CD4-positive, alpha-beta memory T cell (primary cell): ENCODE data around the gene GRIP2. TPM values are rescaled to one million over a fixed set of nuclear protein-coding genes. Genes with fewer than 3 reads are reported as not detected.

Source experiments
- CTCF ChIA-PET: fragments of 350-600 bp; sonication (Branson Sonifier 250); formaldehyde crosslinking; loops from one replicate; lab custom pipeline; 2021; ENCODE audit warnings: inconsistent platforms; ENCODE audit not compliant: partially characterized antibody; lab: Charles Lee
- POLR2A ChIA-PET: fragments of 350-600 bp; sonication (Branson Sonifier 250); formaldehyde crosslinking; loops from one replicate; lab custom pipeline; 2021; ENCODE audit not compliant: partially characterized antibody; lab: Charles Lee
- DNase-seq, 5 donors: peaks; one replicate each; pipeline versions ENCODE4 v3.0.0 to v3.0.0-alpha.2; 2020 to 2022; ENCODE audit warnings: mixed read lengths in 1 of 5
- H3K27ac ChIP-seq: one replicate; pipeline ENCODE4 v1.7.0; 2013; ENCODE audit warnings: low read depth, low read length
- H3K27me3 ChIP-seq: 2 replicates; pipeline ENCODE4 v1.7.0; 2013; ENCODE audit warnings: mild to moderate bottlenecking, low read length, moderate library complexity; ENCODE audit not compliant: insufficient read depth
- H3K36me3 ChIP-seq: 2 replicates; pipeline ENCODE4 v1.7.0; 2013; ENCODE audit warnings: mild to moderate bottlenecking, low read length, moderate library complexity; ENCODE audit not compliant: insufficient read depth
- H3K4me1 ChIP-seq: 2 replicates; pipeline ENCODE4 v1.7.0; 2013; ENCODE audit warnings: mild to moderate bottlenecking, low read length, moderate library complexity; ENCODE audit not compliant: insufficient read depth
- H3K4me3 ChIP-seq, 2 donors: one replicate each; pipeline ENCODE4 v1.7.0; 2013; ENCODE audit warnings: low read length in 2 of 2, mild to moderate bottlenecking in 1 of 2
- H3K9me3 ChIP-seq, 2 donors: one replicate each; pipeline ENCODE4 v1.7.0; 2013; ENCODE audit warnings: low read length in 2 of 2, control low read depth in 1 of 2; ENCODE audit not compliant: control insufficient read depth in 1 of 2
- H3K27ac Mint-ChIP-seq, 7 donors: one replicate each; pipeline ENCODE4 v1.8.0; 2020 to 2021; ENCODE audit warnings: mixed read lengths in 7 of 7, mild to moderate bottlenecking in 6 of 7, inconsistent platforms in 3 of 7, moderate library complexity in 3 of 7
- H3K27me3 Mint-ChIP-seq, 2 donors: one replicate each; pipeline ENCODE4 v1.8.0; 2020 to 2021; ENCODE audit warnings: mixed read lengths in 2 of 2
- H3K36me3 Mint-ChIP-seq, 2 donors: one replicate each; pipeline ENCODE4 v1.8.0; 2020 to 2021; ENCODE audit warnings: mixed read lengths in 2 of 2, inconsistent platforms in 1 of 2, mild to moderate bottlenecking in 1 of 2
- H3K4me1 Mint-ChIP-seq, 4 donors: one replicate each; pipeline ENCODE4 v1.8.0; 2020 to 2021; ENCODE audit warnings: mixed read lengths in 4 of 4, mild to moderate bottlenecking in 1 of 4
- H3K4me3 Mint-ChIP-seq, 8 donors: one replicate each; pipeline ENCODE4 v1.8.0; 2020 to 2021; ENCODE audit warnings: mixed read lengths in 8 of 8, mild to moderate bottlenecking in 7 of 8, moderate library complexity in 6 of 8, inconsistent platforms in 3 of 8
- H3K9me3 Mint-ChIP-seq, 8 donors: one replicate each; pipeline ENCODE4 v1.8.0; 2020 to 2021; ENCODE audit warnings: mixed read lengths in 8 of 8, mild to moderate bottlenecking in 5 of 8, inconsistent platforms in 3 of 8, moderate library complexity in 1 of 8
- intact Hi-C: fragments of 100-400 bp; cut with micrococcal nuclease; formaldehyde crosslinking; loops from one replicate; pipeline ENCODE4 v1.15.1; 2023
- polyA plus RNA-seq, 2 donors: library from polyadenylated mRNA; unstranded; fragments of 300-500 nt; fragmentation: Illumina TruSeq; gene quantifications; one replicate each; pipeline ENCODE4 v1.2.3, GENCODE V29; 2021
- total RNA-seq, 2 experiments: library from RNA; stranded (reverse); gene quantifications; one replicate each; pipeline ENCODE4 v1.2.3, GENCODE V29; 2021

The GRIP2 gene
- total and polyA plus RNA-seq, 4 experiments from 2014 or later, result not detected

DNA sequence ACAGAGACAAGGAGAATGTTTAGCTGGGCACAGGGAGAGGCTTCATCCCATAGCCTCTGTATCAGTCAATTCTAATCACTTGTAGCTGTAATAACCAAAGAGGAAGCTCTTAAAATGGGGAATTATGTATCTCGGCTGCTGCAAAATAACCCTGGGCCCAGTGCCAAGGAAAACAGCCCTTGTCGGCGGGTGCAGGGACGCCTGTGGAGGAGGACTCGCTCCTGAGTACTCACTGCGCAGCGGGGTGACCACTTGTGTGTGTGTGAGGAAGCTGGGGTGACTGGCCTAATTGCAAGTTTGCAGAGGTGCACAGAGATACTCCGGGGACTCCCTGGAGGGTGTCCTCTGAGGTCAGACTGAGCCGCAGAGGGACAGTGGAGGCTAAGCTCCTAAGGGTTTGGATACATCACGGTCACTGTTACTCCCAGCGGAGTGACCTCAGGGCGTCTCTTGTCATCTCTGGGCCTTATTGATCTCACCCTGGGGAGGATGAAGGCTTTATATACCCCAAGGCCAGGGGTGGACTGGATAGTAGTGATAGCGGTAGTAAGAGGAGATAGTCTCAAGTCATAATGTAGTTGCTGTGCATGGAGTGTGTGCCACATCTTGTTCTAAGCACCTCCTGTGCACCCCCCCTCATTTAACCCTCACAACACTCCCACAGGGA, 100.5 kb downstream of the GRIP2 start:
- no peaks in the 10 kb centered on the region for H3K9me3 Mint-ChIP-seq
- peak overlapping the region; percentile 36 to 67 (median 59) for H3K27ac Mint-ChIP-seq
- Histone ChIP-seq H3K4me1 (peaks cover 40% of the 10 kb centered on the region), H3K4me3 (no peak overlapping the region), H3K36me3 (peaks cover 5% of the 10 kb centered on the region), H3K27ac (no peak overlapping the region), H3K27me3 (no peaks in the 10 kb centered on the region), H3K9me3 (no peaks in the 10 kb centered on the region)
- no peak overlapping the region for H3K4me3 Mint-ChIP-seq
- H3K4me1 Mint-ChIP-seq, result peaks cover 16 to 45% (median 34%) of the 10 kb centered on the region in 4 donors
- POLR2A ChIA-PET, result interaction anchor here (1.1 to 1.8 kb wide), 2 partner anchors 7 to 37 kb away, joined by 3 to 6 read pairs; partner anchors contain the start of gene SLC6A6
- CTCF ChIA-PET, result interaction anchor here (1.2 to 4.7 kb wide), 4 partner anchors 22 to 236 kb away, joined by 3 to 17 read pairs (median 4); partner anchors contain the start of gene SLC6A6
- DNase-seq, result no peak
- H3K36me3 Mint-ChIP-seq, result peaks cover 7 to 10% of the 10 kb centered on the region in 2 donors
- H3K27me3 Mint-ChIP-seq, result no peaks in the 10 kb centered on the region
- intact Hi-C loops, result no loop called here

Other genes starting within 250 kb of the GRIP2 start
- gene SLC6A6, start 137.7 kb downstream of the GRIP2 start, total RNA-seq, result 10 to 100 TPM; 50.6 to 51.8 TPM
- gene SLC6A6, start 137.7 kb downstream of the GRIP2 start, polyA plus RNA-seq, result 1 to 10 TPM; 3.8 to 8.8 TPM
- 10 to 100 TPM; 45.9 to 51.8 TPM for gene CCDC174, start 111.4 kb upstream of the GRIP2 start, total RNA-seq
- gene CCDC174, start 111.4 kb upstream of the GRIP2 start, polyA plus RNA-seq, result 10 to 100 TPM; 20.0 to 28.3 TPM
- gene C3orf20, start 134.8 kb upstream of the GRIP2 start, total RNA-seq, result under 1 TPM; 0.38 to 0.44 TPM
- gene C3orf20, start 134.8 kb upstream of the GRIP2 start, polyA plus RNA-seq, result not detected